Measurements from ENCODE around the gene PDE3B.

DNA sequence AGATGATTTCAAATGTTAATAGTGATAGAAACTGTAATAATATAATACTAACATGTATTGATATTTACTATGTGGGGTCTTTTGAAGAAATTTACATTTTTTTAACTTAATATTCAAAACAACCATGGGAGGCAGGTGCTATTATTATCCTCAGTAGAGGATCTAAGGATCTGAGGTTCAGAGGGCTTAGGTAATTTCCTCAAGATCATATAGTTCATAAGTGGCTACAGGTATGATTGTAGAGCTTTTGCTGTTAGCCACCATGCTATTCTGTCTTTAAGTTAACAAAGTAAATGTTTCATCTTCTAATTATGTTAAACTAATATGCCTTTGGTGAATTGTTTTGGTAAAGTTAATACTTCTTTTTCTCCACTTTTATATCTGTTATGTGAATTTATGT is 83.6 kb downstream of the PDE3B start:
- TF ChIP-seq, protein P1, sequence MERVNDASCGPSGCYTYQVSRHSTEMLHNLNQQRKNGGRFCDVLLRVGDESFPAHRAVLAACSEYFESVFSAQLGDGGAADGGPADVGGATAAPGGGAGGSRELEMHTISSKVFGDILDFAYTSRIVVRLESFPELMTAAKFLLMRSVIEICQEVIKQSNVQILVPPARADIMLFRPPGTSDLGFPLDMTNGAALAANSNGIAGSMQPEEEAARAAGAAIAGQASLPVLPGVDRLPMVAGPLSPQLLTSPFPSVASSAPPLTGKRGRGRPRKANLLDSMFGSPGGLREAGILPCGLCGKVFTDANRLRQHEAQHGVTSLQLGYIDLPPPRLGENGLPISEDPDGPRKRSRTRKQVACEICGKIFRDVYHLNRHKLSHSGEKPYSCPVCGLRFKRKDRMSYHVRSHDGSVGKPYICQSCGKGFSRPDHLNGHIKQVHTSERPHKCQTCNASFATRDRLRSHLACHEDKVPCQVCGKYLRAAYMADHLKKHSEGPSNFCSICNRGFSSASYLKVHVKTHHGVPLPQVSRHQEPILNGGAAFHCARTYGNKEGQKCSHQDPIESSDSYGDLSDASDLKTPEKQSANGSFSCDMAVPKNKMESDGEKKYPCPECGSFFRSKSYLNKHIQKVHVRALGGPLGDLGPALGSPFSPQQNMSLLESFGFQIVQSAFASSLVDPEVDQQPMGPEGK (CRISPR knock-in tag; IDR thresholded peaks at IDR 0.05; ENCODE audit: borderline replicate concordance) = no peak
- TF ChIP-seq ARNTL (CRISPR knock-in tag; IDR thresholded peaks at IDR 0.05; ENCODE audit: borderline replicate concordance, low read depth) = no peak
- no peak for TF ChIP-seq ZFP30 (CRISPR knock-in tag; IDR thresholded peaks at IDR 0.05)
- TF ChIP-seq, protein P2, sequence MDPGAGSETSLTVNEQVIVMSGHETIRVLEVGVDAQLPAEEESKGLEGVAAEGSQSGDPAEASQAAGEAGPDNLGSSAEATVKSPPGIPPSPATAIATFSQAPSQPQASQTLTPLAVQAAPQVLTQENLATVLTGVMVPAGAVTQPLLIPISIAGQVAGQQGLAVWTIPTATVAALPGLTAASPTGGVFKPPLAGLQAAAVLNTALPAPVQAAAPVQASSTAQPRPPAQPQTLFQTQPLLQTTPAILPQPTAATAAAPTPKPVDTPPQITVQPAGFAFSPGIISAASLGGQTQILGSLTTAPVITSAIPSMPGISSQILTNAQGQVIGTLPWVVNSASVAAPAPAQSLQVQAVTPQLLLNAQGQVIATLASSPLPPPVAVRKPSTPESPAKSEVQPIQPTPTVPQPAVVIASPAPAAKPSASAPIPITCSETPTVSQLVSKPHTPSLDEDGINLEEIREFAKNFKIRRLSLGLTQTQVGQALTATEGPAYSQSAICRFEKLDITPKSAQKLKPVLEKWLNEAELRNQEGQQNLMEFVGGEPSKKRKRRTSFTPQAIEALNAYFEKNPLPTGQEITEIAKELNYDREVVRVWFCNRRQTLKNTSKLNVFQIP (CRISPR knock-in tag; IDR thresholded peaks at IDR 0.05; ENCODE audit: borderline replicate concordance, low read depth) = no peak
- no peak for TF ChIP-seq ZNF8 (CRISPR knock-in tag; IDR thresholded peaks at IDR 0.05)
- TF ChIP-seq, protein P3, sequence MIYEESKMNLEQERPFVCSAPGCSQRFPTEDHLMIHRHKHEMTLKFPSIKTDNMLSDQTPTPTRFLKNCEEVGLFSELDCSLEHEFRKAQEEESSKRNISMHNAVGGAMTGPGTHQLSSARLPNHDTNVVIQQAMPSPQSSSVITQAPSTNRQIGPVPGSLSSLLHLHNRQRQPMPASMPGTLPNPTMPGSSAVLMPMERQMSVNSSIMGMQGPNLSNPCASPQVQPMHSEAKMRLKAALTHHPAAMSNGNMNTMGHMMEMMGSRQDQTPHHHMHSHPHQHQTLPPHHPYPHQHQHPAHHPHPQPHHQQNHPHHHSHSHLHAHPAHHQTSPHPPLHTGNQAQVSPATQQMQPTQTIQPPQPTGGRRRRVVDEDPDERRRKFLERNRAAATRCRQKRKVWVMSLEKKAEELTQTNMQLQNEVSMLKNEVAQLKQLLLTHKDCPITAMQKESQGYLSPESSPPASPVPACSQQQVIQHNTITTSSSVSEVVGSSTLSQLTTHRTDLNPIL (CRISPR knock-in tag; IDR thresholded peaks at IDR 0.05; ENCODE audit: low read depth) = no peak
- no peak for TF ChIP-seq ZFP3 (CRISPR knock-in tag; IDR thresholded peaks at IDR 0.05)
- TF ChIP-seq TOX (CRISPR knock-in tag; IDR thresholded peaks at IDR 0.05; ENCODE audit: borderline replicate concordance) = no peak
- no peak for TF ChIP-seq ZNF70 (CRISPR knock-in tag; IDR thresholded peaks at IDR 0.05)
- no peak for TF ChIP-seq SNAI2 (CRISPR knock-in tag; IDR thresholded peaks at IDR 0.05)
- no peak for TF ChIP-seq RARB (CRISPR knock-in tag; IDR thresholded peaks at IDR 0.05)
- TF ChIP-seq, protein P4, sequence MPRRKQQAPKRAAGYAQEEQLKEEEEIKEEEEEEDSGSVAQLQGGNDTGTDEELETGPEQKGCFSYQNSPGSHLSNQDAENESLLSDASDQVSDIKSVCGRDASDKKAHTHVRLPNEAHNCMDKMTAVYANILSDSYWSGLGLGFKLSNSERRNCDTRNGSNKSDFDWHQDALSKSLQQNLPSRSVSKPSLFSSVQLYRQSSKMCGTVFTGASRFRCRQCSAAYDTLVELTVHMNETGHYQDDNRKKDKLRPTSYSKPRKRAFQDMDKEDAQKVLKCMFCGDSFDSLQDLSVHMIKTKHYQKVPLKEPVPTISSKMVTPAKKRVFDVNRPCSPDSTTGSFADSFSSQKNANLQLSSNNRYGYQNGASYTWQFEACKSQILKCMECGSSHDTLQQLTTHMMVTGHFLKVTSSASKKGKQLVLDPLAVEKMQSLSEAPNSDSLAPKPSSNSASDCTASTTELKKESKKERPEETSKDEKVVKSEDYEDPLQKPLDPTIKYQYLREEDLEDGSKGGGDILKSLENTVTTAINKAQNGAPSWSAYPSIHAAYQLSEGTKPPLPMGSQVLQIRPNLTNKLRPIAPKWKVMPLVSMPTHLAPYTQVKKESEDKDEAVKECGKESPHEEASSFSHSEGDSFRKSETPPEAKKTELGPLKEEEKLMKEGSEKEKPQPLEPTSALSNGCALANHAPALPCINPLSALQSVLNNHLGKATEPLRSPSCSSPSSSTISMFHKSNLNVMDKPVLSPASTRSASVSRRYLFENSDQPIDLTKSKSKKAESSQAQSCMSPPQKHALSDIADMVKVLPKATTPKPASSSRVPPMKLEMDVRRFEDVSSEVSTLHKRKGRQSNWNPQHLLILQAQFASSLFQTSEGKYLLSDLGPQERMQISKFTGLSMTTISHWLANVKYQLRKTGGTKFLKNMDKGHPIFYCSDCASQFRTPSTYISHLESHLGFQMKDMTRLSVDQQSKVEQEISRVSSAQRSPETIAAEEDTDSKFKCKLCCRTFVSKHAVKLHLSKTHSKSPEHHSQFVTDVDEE (CRISPR knock-in tag; IDR thresholded peaks at IDR 0.05) = no peak

All from SK-N-SH treated with all-trans-retinoic acid at 6 μM for 48 hours (cell line).